Heart left ventricle (tissue), 16 donors: Measurements from ENCODE around the gene UBALD1. TPM values are rescaled to one million over a fixed set of nuclear protein-coding genes. Genes with fewer than 3 reads are reported as not detected.
"Not testable (repeated sequence)": the region's sequence is repeated elsewhere in the genome, so short reads cannot be mapped to it uniquely, and the experiment has no call there.

Experiments
- ATAC-seq, 4 donors: fragments of 200-7000 bp; cut with Tn5 transposase; one replicate each; pipeline ENCODE4 v1.9.1; 2020 to 2022; ENCODE audit warnings: moderate library complexity in 4 of 4, mild to moderate bottlenecking in 3 of 4, moderate number of reproducible peaks in 1 of 4
- DNase-seq, 5 donors: peaks; one replicate each; pipeline ENCODE4 v3.0.0-alpha.2; 2020
- H3K27ac ChIP-seq, 12 donors: fragments of 200-600 bp; sonication (generic) in 4 of 12; one replicate each; pipeline versions ENCODE4 v1.5.0 to v1.8.0; 2016 to 2022; ENCODE audit warnings: mild to moderate bottlenecking in 2 of 12
- H3K27me3 ChIP-seq, 9 donors: fragments of 200-600 bp; sonication (generic) in 2 of 9; one replicate each; pipeline versions ENCODE4 v1.5.1 to v1.8.0; 2016 to 2022; ENCODE audit warnings: mild to moderate bottlenecking in 3 of 9
- H3K36me3 ChIP-seq, 9 donors: fragments of 200-600 bp; sonication (generic) in 2 of 9; one replicate each; pipeline versions ENCODE4 v1.5.0 to v1.8.0; 2018 to 2022; ENCODE audit warnings: mild to moderate bottlenecking in 2 of 9
- H3K4me1 ChIP-seq, 12 donors: fragments of 200-600 bp; sonication (generic) in 4 of 12; one replicate each; pipeline versions ENCODE4 v1.5.0 to v1.8.0; 2016 to 2022; ENCODE audit warnings: mild to moderate bottlenecking in 3 of 12
- H3K4me3 ChIP-seq, 12 donors: fragments of 200-600 bp; sonication (generic) in 4 of 12; one replicate each; pipeline versions ENCODE4 v1.5.0 to v1.8.0; 2017 to 2022; ENCODE audit warnings: mild to moderate bottlenecking in 9 of 12, moderate library complexity in 4 of 12
- H3K9me3 ChIP-seq, 12 donors: fragments of 200-600 bp; sonication (generic) in 4 of 12; one replicate each; pipeline versions ENCODE4 v1.5.0 to v1.8.0; 2016 to 2022; ENCODE audit warnings: mild to moderate bottlenecking in 1 of 12
- CTCF ChIP-seq, 12 donors: fragments of 200-600 bp; sonication (generic) in 4 of 12; IDR thresholded peaks; one replicate each; pipeline versions ENCODE4 v1.5.0 to v1.8.0; 2018 to 2022; ENCODE audit warnings: antibody characterized with exemption in 12 of 12, mild to moderate bottlenecking in 5 of 12
- POLR2A ChIP-seq, 2 donors: fragments of 450-650 bp; IDR thresholded peaks; one replicate each; pipeline ENCODE4 v1.6.1; 2017; ENCODE audit warnings: antibody characterized with exemption in 2 of 2, mild to moderate bottlenecking in 2 of 2, moderate library complexity in 2 of 2
- WGBS, 4 donors: extraction: QIAGEN DNeasy Blood & Tissue Kit in 2 of 4; methylation state at CpG; one replicate each; pipeline versions ENCODE4 v1.1.5 to v1.1.7; 2013 to 2018; 5-methylcytosine and 5-hydroxymethylcytosine counted together
- intact Hi-C, 10 donors: fragments of 100-400 bp; cut with DNase I; formaldehyde crosslinking; loops; one replicate each; pipeline versions ENCODE4 v1.11.1 to v1.14.2; 2022
- polyA plus RNA-seq, 2 donors: library from polyadenylated mRNA; stranded (reverse); fragments of 200-250 nt; gene quantifications; one replicate each; pipeline ENCODE4 v1.2.3, GENCODE V29; 2013
- total RNA-seq, 9 donors: library from RNA; depleted of rRNA in 2 of 9; stranded (reverse); fragments of >200 nt in 2 of 9; fragmentation: NEBNext Ultra II Directional in 3 of 9; extraction: Animal tissue kit (Norgen Biotek cat#: 25700) in 3 of 9; gene quantifications; one replicate each; pipeline versions ENCODE4 v1.1.0 to v1.2.4, GENCODE V29; 2016 to 2023
- donor health status: ischemic (EF 13 %, LVEDD 7.1; RV severe dilation, severe dysfunction).
- donor health status: healthy with polysubstance abuse.
- donor health status: DM: no; HTN: yes; CAD: no.
- donor health status: DM: no; HTN: no; CAD: no.
- donor health status: ischemic (EF 25% LVEDD 6.9; RV normal size, moderate dysfunction).
- donor health status: ischemic (EF 25% LVEDD 5.7; RV mildly dilated, moderate dysfunction).
- donor health status: healthy.
- donor health status: DM: yes; HTN: yes; CAD: no.
- donor health status: ischemic (EF 35%, LVEDD 5.7; RV mildly dilated, moderate dysfunction).
- donor health status: nonischemic (EF 11% LVEDD 7.7; RV severe dilation, severe dysfunction).
- donor health status: DM: yes; HTN: yes; CAD: no.
- donor health status: PGD.
- donor health status: ischemic (EF 29% LVEDD 5.4; RV normal size, mild dysfunction).
- donor health status: nonischemic (EF 23%, LVEDD 6.1; RV moderate dilation, normal function).

UBALD1 gene
- total and polyA plus RNA-seq, 11 donors: 9.1 to 38.9 (median 19.4) TPM

GRCh38 chr16:4654011-4654963 lies 39.6 kb upstream of the UBALD1 start:
- Histone ChIP-seq H3K27me3 (no peaks in the 10 kb centered on the region), H3K36me3 (peaks cover 0 to 94% (median 84%) of the 10 kb centered on the region in 9 donors), H3K4me3 (no peak overlapping the region), H3K27ac (no peak overlapping the region), H3K4me1 (peaks cover 0 to 5% (median 0%) of the 10 kb centered on the region in 12 donors), H3K9me3 (no peaks in the 10 kb centered on the region)
- WGBS, 4 donors: 75 to 82% (median 76%) methylated on average over 16 of the region's 16 CpGs
- no peak for DNase-seq
- ATAC-seq: no peak
- TF ChIP-seq POLR2A (IDR thresholded peaks at IDR 0.05): no peak
- no peak for TF ChIP-seq CTCF (IDR thresholded peaks at IDR 0.05)
- intact Hi-C loops: no loop called here

GRCh38 chr16:4652561-4652960 lies 37.9 kb upstream of the UBALD1 start:
- 93 to 97% (median 95%) methylated on average over 14 to 25 of the region's 25 CpGs for WGBS, 4 donors
- no peaks in the 10 kb centered on the region for H3K9me3 ChIP-seq
- no peak for TF ChIP-seq POLR2A (IDR thresholded peaks at IDR 0.05)
- no peak for TF ChIP-seq CTCF (IDR thresholded peaks at IDR 0.05)
- DNase-seq: no peak
- H3K4me1 ChIP-seq: peaks cover 0 to 5% (median 0%) of the 10 kb centered on the region in 12 donors
- H3K36me3 ChIP-seq: peaks cover 0 to 83% (median 67%) of the 10 kb centered on the region in 9 donors
- no peaks in the 10 kb centered on the region for H3K27me3 ChIP-seq
- no peak overlapping the region for H3K27ac ChIP-seq
- no peak overlapping the region for H3K4me3 ChIP-seq
- intact Hi-C loops: no loop called here
- no peak for ATAC-seq

DNA sequence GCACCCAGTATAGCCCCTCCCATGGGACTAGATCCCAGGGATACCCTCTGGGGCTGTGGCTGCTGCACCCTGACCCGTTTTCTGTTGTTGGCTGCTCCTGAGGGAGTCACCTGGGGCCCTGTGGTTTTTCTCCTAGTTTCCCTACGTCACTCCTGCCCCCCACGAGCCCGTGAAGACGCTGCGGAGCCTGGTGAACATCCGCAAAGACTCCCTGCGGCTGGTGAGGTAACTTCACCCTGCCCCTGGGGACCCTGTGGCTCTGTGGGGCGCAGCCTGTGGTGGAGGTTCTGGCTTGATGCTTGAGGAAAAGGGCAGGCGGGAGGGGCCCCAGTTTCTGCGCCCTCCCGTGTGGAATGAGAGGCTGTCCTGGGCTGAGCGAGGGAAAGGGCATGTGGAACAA lies 37.1 kb upstream of the UBALD1 start:
- Histone ChIP-seq H3K27me3 (no peaks in the 10 kb centered on the region), H3K27ac (no peak overlapping the region), H3K9me3 (no peaks in the 10 kb centered on the region), H3K4me3 (no peak overlapping the region), H3K4me1 (peaks cover 0 to 5% (median 0%) of the 10 kb centered on the region in 12 donors), H3K36me3 (peaks cover 0 to 83% (median 60%) of the 10 kb centered on the region in 9 donors)
- intact Hi-C loops: no loop called here
- TF ChIP-seq CTCF (IDR thresholded peaks at IDR 0.05) (no peak), POLR2A (IDR thresholded peaks at IDR 0.05) (no peak)
- no peak for DNase-seq
- no peak for ATAC-seq
- WGBS, 4 donors: 89 to 95% (median 95%) methylated on average over 11 to 13 of the region's 13 CpGs

DNA sequence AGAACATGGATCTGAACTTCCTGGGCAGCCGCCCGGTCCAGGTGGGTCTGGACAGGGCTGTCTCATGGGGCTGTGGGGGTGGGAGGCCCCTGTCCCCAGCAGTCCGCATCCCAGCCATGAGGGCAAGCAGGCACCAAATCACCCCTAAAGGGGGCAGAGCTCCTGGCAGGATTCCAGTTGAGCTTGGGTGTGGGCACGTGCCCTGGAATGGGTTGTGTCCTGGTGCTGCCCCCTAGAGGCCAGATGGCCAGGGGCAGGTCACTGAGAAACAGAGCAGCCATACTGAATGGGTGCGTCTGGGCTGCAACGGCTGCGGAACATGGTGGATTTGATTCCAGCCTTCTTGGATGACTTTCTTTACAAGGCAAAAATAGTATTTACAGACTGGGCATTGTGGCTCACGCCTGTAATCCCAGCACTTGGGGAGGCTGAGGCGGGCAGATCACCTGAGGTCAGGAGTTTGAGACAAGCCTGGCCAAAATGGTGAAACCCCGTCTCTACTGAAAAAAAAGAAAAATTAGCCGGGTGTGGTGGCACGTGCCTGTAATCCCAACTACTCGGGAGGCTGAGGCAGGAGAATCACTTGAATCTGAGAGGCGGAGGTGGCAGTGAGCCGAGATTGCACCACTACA lies 35.9 kb upstream of the UBALD1 start:
- peak; percentile 43 to 89 (median 62) for TF ChIP-seq CTCF (IDR thresholded peaks at IDR 0.05)
- ATAC-seq: peak in 3 of 4 donors; percentile 42 to 53 (median 52)
- 87 to 89% (median 88%) methylated on average over 14 to 15 of the region's 15 CpGs for WGBS, 4 donors
- H3K27me3 ChIP-seq, H3K4me1 ChIP-seq, H3K4me3 ChIP-seq, H3K27ac ChIP-seq, H3K9me3 ChIP-seq, intact Hi-C loops: not testable (repeated sequence)
- DNase-seq: peak in 3 of 5 donors; percentile 45 to 83 (median 55)
- H3K36me3 ChIP-seq: peaks cover 0 to 79% (median 48%) of the 10 kb centered on the region in 9 donors
